ENCODE data around the gene UQCRHL.

Gene UQCRHL

DNA sequence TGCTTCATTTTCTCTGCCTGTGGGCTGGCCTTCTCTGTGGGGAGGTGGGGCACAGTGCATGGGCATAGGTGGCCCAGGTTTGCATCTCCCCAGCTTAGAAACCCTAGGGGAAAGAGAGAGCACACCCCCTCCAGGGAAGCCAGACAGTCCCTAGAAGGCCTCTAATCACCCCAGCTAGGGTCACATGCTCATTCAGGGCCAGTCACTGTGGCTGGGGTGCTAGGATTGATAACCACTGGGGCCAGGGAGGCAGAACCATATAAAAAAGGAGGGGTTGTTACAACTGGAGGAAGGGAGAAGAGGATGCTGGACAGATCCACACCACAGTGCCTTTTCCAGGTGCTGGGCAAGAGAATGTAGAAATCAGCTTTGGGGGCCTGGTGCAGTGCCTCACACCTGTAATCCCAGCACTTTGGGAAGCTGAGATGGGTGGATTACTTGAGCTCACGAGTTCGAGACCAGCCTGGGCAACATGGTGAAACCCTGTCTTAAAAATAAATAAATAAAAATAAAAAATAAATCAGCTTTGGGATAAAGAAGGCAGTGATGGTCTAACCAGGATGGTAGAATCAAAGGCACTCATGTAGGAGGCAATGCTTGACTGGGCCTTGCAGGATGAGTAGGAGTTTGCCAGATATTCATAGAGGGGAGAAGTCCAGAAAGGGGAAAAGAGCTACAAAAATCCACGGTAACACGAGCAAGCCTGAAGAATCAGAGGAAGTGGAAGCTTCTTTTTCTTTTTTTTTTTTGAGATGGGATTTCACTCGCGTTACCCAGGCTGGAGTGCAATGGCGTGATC is 29.3 kb downstream of the UQCRHL start:
- Histone ChIP-seq H3K36me3 (ENCODE audit: insufficient read depth, low read length) (peaks cover 52% of the 10 kb centered on the region), H3K4me1 (ENCODE audit: control insufficient read depth, insufficient read depth, low read length) (no peaks in the 10 kb centered on the region), H3K9ac (ENCODE audit: low read depth, low read length) (no peak overlapping the region), H3K4me2 (ENCODE audit: low read length) (no peak overlapping the region), H3K9me3 (replicated peaks; ENCODE audit: low read length) (no peaks in the 10 kb centered on the region), H3K27me3 (ENCODE audit: control insufficient read depth, insufficient read depth, low read length) (no peaks in the 10 kb centered on the region), H3K4me3 (ENCODE audit: low read length) (no peak overlapping the region)

DNA sequence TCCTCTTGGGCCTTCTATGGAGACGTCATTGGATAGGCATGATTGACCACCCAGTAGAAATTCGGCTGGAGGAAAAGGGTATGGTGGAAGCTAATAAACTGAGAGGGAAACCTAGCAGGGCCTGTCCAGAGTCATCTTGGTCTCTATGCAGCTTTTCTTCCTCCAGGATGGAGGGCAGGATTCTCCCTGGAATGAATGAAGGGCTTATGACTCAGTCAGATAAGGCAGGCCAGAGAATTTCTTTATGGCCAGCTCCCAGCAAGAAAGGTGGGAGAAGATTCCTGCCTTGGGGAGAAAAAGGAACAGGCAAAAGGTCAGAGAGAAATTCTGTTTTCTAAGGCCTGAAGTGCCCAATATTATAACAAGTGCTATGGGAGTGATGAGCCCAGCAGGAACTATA is 31.7 kb downstream of the UQCRHL start:
- Histone ChIP-seq H3K9ac (ENCODE audit: low read depth, low read length) (no peak overlapping the region), H3K36me3 (ENCODE audit: insufficient read depth, low read length) (peaks cover 59% of the 10 kb centered on the region), H3K4me1 (ENCODE audit: control insufficient read depth, insufficient read depth, low read length) (no peaks in the 10 kb centered on the region), H3K9me3 (replicated peaks; ENCODE audit: low read length) (no peaks in the 10 kb centered on the region), H3K27me3 (ENCODE audit: control insufficient read depth, insufficient read depth, low read length) (no peaks in the 10 kb centered on the region), H3K4me3 (ENCODE audit: low read length) (no peak overlapping the region), H3K4me2 (ENCODE audit: low read length) (no peak overlapping the region)

DNA sequence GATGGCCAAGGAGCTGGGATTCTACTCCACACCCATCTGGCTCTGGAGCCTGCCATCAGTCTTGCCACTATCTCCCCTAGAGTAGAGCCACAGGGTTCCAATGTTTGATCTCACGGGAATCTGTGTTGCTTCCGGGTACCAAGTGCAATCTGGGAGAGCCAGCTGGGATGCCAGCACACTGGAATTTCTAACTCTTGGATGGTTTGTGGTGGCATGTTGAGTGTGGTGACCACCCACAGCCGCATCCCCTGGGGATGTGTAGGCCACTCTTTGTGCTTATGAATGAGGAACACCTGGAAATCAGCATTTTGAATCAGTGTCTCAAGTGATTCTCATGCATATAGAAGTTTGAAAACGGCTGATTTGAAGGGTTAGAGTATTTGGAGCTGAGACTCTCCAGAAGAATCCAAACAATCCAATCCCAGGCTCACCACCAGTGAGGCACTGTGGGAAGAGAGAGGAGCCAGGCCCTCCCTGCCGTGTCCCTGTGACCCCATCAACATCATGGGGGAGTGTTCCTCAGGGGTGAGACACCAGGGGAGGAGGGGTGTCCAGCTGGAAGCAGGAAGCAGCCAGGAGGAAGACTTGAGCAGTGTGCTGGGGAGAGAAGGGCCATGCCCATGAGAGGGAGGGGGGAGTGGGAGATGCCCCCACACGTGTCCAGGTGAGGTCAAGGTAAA is 35.5 kb downstream of the UQCRHL start:
- Histone ChIP-seq H3K27me3 (ENCODE audit: control insufficient read depth, insufficient read depth, low read length) (no peaks in the 10 kb centered on the region), H3K36me3 (ENCODE audit: insufficient read depth, low read length) (peaks cover 71% of the 10 kb centered on the region), H3K4me3 (ENCODE audit: low read length) (no peak overlapping the region)

DNA sequence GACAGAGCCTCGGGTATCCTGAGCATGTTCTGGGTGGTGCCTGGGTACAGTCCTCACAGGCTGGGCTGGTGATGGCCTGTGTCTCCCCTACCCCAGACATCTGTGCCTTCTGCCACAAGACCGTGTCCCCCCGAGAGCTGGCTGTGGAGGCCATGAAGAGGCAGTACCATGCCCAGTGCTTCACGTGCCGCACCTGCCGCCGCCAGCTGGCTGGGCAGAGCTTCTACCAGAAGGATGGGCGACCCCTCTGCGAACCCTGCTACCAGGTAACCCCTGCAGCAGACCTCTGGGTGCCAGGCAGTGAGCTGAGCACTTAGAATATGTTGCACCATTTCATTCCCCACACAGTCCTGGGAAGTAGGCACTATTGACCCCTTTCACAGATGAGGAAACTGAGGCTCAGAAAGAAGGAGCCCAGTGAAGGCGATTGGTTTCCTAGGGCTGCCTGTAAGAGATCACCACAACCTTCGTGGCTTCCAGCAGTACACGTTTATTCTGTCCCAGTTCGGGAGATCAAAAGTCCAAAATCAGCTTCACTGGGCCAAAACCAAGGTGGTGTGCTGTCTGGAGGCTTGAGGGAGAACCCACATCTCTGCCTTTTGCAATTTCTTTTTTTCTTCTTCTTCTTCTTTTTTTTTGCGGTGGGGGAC is 37.0 kb downstream of the UQCRHL start:
- Histone ChIP-seq H3K4me2 (ENCODE audit: low read length) (no peak overlapping the region), H3K4me1 (ENCODE audit: control insufficient read depth, insufficient read depth, low read length) (peaks cover 9% of the 10 kb centered on the region), H3K36me3 (ENCODE audit: insufficient read depth, low read length) (peaks cover 64% of the 10 kb centered on the region), H3K27me3 (ENCODE audit: control insufficient read depth, insufficient read depth, low read length) (no peaks in the 10 kb centered on the region), H3K4me3 (ENCODE audit: low read length) (no peak overlapping the region), H3K9me3 (replicated peaks; ENCODE audit: low read length) (no peaks in the 10 kb centered on the region), H3K9ac (ENCODE audit: low read depth, low read length) (no peak overlapping the region)

More for the DNA sequence above, 35.5 kb downstream of the UQCRHL start:
- Histone ChIP-seq H3K9ac (ENCODE audit: low read depth, low read length) (no peak overlapping the region), H3K4me1 (ENCODE audit: control insufficient read depth, insufficient read depth, low read length) (no peaks in the 10 kb centered on the region), H3K9me3 (replicated peaks; ENCODE audit: low read length) (no peaks in the 10 kb centered on the region), H3K4me2 (ENCODE audit: low read length) (no peak overlapping the region)

DNA sequence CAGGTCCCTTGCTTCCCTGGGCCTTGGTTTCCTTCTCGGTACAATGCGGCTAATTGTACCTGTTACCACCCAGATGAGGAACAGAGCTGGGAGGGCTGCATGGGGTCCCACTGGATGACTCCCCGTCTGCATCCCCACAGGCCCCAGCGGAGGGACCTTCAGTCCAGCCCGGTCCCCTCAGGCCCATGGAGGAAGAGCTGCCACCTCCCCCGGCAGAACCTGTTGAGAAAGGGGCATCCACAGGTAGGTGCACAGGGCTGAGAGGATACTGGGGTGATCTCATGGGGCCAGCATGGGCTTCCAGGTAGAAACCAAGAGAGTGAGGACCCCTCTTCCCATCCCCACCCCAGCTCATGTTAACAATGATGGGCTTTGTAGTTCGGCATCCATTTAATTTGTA is 39.1 kb downstream of the UQCRHL start:
- Histone ChIP-seq H3K4me1 (ENCODE audit: control insufficient read depth, insufficient read depth, low read length) (peaks cover 16% of the 10 kb centered on the region), H3K36me3 (ENCODE audit: insufficient read depth, low read length) (peaks cover 64% of the 10 kb centered on the region), H3K4me3 (ENCODE audit: low read length) (no peak overlapping the region), H3K9ac (ENCODE audit: low read depth, low read length) (no peak overlapping the region), H3K4me2 (ENCODE audit: low read length) (no peak overlapping the region), H3K9me3 (replicated peaks; ENCODE audit: low read length) (no peaks in the 10 kb centered on the region), H3K27me3 (ENCODE audit: control insufficient read depth, insufficient read depth, low read length) (no peaks in the 10 kb centered on the region)

DNA sequence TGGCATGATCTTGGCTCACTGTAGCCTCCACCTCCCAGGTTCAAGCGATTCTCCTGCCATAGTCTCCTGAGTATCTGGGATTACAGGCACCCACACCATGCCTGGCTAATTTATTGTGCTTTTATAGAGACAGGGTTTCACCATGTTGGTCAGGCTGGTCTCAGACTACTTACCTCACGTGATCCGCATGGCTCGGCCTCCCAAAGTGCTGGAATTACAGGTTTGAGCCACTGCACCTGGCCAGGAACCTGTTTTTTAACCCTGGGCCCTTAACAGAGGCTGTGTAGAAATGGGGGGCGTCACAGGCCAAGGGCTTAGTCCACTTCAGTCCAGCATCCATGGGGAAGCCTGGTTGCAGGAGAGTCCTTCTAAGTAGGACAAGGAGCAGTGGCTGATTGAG is 39.5 kb downstream of the UQCRHL start:
- H3K4me3 ChIP-seq (ENCODE audit: low read length): no peak overlapping the region
- H3K36me3 ChIP-seq (ENCODE audit: insufficient read depth, low read length): peaks cover 64% of the 10 kb centered on the region
- peaks cover 16% of the 10 kb centered on the region for H3K4me1 ChIP-seq (ENCODE audit: control insufficient read depth, insufficient read depth, low read length)
- no peak overlapping the region for H3K4me2 ChIP-seq (ENCODE audit: low read length)
- H3K9ac ChIP-seq (ENCODE audit: low read depth, low read length): no peak overlapping the region
- H3K9me3 ChIP-seq (replicated peaks; ENCODE audit: low read length): no peaks in the 10 kb centered on the region
- H3K27me3 ChIP-seq (ENCODE audit: control insufficient read depth, insufficient read depth, low read length): no peaks in the 10 kb centered on the region

DNA sequence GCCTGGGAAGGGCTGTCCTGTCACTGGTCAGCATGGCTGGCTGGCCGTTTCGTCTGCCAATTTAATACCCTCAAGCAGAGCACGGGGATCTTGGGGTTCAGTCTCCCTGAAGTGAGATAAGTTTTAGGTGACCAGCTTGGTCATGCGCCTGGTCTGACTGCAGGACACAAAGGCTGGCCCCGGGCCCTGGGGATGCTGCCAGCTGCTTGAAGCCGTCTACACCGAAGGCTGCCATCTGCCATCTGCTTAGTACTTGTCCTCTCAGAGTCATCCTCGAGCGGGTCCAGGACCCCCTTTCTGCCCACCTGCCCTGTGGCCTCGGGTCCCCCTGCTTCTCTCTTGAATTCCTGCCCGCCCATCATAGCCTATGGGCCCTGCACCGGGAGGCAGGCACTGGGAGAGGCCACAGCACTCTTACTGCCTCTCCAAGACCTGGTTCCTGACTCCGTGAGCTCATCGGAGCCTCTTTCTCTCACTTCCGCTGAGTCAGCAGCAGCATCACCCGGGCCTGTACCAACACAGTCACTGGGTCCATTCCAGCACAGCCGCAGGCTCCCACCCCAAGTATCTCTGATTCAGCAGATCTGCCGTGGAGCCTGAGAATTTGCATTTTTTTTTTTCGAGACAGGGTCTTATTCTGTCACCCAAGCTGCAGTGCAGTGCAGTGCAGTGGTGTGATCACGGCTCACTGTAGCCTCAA is 41.8 kb downstream of the UQCRHL start:
- H3K4me1 ChIP-seq (ENCODE audit: control insufficient read depth, insufficient read depth, low read length): peaks cover 23% of the 10 kb centered on the region
- peak overlapping the region; percentile 26 for H3K4me2 ChIP-seq (ENCODE audit: low read length)
- H3K27me3 ChIP-seq (ENCODE audit: control insufficient read depth, insufficient read depth, low read length): no peaks in the 10 kb centered on the region
- H3K36me3 ChIP-seq (ENCODE audit: insufficient read depth, low read length): peaks cover 48% of the 10 kb centered on the region
- no peak overlapping the region for H3K4me3 ChIP-seq (ENCODE audit: low read length)
- H3K9ac ChIP-seq (ENCODE audit: low read depth, low read length): peak overlapping the region; percentile 53
- H3K9me3 ChIP-seq (replicated peaks; ENCODE audit: low read length): no peaks in the 10 kb centered on the region

DNA sequence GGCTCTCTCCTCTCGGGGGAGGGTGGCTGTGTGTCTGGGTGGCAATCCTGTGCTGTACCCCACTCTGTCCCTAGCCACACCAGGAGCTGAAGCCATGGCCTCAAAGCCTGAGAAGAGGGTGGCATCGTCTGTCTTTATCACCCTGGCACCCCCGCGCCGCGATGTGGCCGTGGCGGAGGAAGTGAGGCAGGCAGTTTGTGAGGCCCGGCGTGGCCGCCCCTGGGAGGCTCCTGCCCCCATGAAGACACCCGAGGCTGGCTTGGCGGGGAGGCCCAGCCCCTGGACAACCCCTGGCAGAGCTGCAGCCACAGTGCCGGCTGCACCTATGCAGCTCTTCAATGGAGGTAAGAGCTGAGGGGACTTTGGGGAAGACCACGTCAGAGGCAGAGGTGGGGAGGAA is 42.6 kb downstream of the UQCRHL start:
- peaks cover 40% of the 10 kb centered on the region for H3K36me3 ChIP-seq (ENCODE audit: insufficient read depth, low read length)
- H3K9ac ChIP-seq (ENCODE audit: low read depth, low read length): peak overlapping the region; percentile 38
- no peak overlapping the region for H3K4me2 ChIP-seq (ENCODE audit: low read length)
- H3K9me3 ChIP-seq (replicated peaks; ENCODE audit: low read length): no peaks in the 10 kb centered on the region
- H3K27me3 ChIP-seq (ENCODE audit: control insufficient read depth, insufficient read depth, low read length): no peaks in the 10 kb centered on the region
- H3K4me1 ChIP-seq (ENCODE audit: control insufficient read depth, insufficient read depth, low read length): peaks cover 27% of the 10 kb centered on the region
- no peak overlapping the region for H3K4me3 ChIP-seq (ENCODE audit: low read length)

DNA sequence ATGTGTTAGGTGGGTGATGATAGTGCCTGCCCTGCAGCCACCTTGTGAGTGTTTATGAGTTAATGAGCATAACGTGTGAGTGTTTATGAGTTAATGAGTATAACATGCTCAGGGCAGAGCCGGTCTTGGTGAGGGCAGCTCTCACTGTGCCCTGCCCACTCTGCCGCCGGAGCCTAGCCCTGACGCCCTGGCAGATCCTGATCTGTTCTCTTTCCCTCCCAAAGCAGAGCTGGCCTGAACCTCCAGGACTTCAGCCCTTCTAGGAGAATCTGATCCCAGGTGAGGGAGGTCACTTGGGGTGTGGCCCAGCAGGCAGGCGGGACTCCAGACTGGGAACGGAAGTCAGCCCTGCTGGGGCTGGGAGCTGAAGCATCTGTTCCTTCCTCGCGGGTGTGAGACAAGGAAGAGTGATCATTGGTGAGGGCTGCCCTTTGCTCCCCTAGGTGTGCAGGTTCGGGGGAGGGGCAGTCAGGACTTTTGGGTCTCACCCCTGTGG is 43.1 kb downstream of the UQCRHL start:
- Histone ChIP-seq H3K4me2 (ENCODE audit: low read length) (no peak overlapping the region), H3K4me1 (ENCODE audit: control insufficient read depth, insufficient read depth, low read length) (peaks cover 27% of the 10 kb centered on the region), H3K9me3 (replicated peaks; ENCODE audit: low read length) (no peaks in the 10 kb centered on the region), H3K9ac (ENCODE audit: low read depth, low read length) (no peak overlapping the region), H3K4me3 (ENCODE audit: low read length) (no peak overlapping the region), H3K27me3 (ENCODE audit: control insufficient read depth, insufficient read depth, low read length) (no peaks in the 10 kb centered on the region), H3K36me3 (ENCODE audit: insufficient read depth, low read length) (peaks cover 38% of the 10 kb centered on the region)

DNA sequence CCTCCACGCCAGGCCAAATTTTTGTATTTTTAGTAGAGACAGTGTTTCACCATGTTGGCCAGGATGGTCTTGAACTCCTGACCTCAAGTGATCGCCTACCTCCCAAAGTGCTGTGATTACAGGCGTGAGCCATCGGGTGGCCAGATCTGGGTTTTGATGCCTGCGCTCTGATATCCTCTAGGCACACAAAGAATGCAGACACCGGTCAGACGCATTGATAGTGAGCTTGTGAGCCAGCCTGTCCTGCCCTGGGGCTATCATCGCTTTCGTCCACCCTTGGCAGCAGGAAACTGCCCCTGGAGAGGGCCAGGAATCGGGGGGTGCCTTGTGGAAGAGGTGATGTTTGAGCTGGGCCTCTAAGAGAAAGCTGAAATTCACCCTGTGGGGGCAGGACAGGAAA is 44.9 kb downstream of the UQCRHL start:
- Histone ChIP-seq H3K4me2 (ENCODE audit: low read length) (no peak overlapping the region), H3K27me3 (ENCODE audit: control insufficient read depth, insufficient read depth, low read length) (no peaks in the 10 kb centered on the region), H3K4me3 (ENCODE audit: low read length) (no peak overlapping the region), H3K9me3 (replicated peaks; ENCODE audit: low read length) (no peaks in the 10 kb centered on the region), H3K4me1 (ENCODE audit: control insufficient read depth, insufficient read depth, low read length) (peaks cover 34% of the 10 kb centered on the region), H3K36me3 (ENCODE audit: insufficient read depth, low read length) (peaks cover 23% of the 10 kb centered on the region), H3K9ac (ENCODE audit: low read depth, low read length) (no peak overlapping the region)
